Cardiac muscle cell (in vitro differentiated cells and primary cell): Measurements from ENCODE around the gene CCDC78. TPM values are rescaled to one million over a fixed set of nuclear protein-coding genes. Genes with fewer than 3 reads are reported as not detected.
A peak's percentile ranks its signal among the peaks of the same experiment; 100 is the strongest.

Source experiments
- DNase-seq, 2 donors: peaks; one replicate each; pipeline versions ENCODE4 v3.0.0 to v3.0.0-alpha.2; 2010 to 2017; ENCODE audit warnings: low read depth in 1 of 2, low spot score in 1 of 2
- H3K27ac ChIP-seq: fragments of 200-600 bp; sonication (generic); 2 replicates; pipeline ENCODE4 v1.5.1; 2016
- H3K27me3 ChIP-seq: fragments of 200-600 bp; sonication (generic); 2 replicates; pipeline ENCODE4 v1.6.0; 2016; ENCODE audit warnings: control low read depth
- H3K36me3 ChIP-seq: fragments of 200-600 bp; sonication (generic); 2 replicates; pipeline ENCODE4 v1.5.1; 2016; ENCODE audit warnings: control low read depth
- H3K4me1 ChIP-seq: fragments of 200-600 bp; sonication (generic); 2 replicates; pipeline ENCODE4 v1.8.1; 2017; ENCODE audit warnings: low read depth, mild to moderate bottlenecking, mixed run types
- H3K4me3 ChIP-seq: fragments of 200-600 bp; sonication (generic); 2 replicates; pipeline ENCODE4 v1.5.1; 2016; ENCODE audit warnings: mild to moderate bottlenecking
- H3K9me3 ChIP-seq: fragments of 200-600 bp; sonication (generic); 2 replicates; pipeline ENCODE4 v1.5.1; 2017; ENCODE audit warnings: low read depth, mild to moderate bottlenecking, control low read depth
- CTCF ChIP-seq: IDR thresholded peaks from 2 replicates; pipeline ENCODE4 v1.5.1; 2012; ENCODE audit warnings: low read depth, mild to moderate bottlenecking, low read length
- polyA plus RNA-seq: library from polyadenylated mRNA; unstranded; fragments of >200 nt; fragmentation: Nextera tagmentation; extraction: Ambion mirVana; gene quantifications from 2 replicates; pipeline ENCODE4 v1.2.1, GENCODE V29; 2016
- total RNA-seq: library from RNA; depleted of rRNA; stranded (reverse); fragments of >200 nt; gene quantifications from 2 replicates; pipeline ENCODE4 v1.2.3, GENCODE V29; 2016

Gene CCDC78
- total and polyA plus RNA-seq, 2 experiments from 2014 or later: 4.2 to 16.5 TPM

- H3K36me3 ChIP-seq: no peaks in the 10 kb centered on the region
- no peak overlapping the region for H3K4me3 ChIP-seq
- no peak for DNase-seq
- H3K9me3 ChIP-seq: no peaks in the 10 kb centered on the region
- no peak for TF ChIP-seq CTCF
- H3K4me1 ChIP-seq: no peaks in the 10 kb centered on the region
- no peaks in the 10 kb centered on the region for H3K27me3 ChIP-seq
- no peak overlapping the region for H3K27ac ChIP-seq
Observed at GRCh38 chr16:728890-729744, 2.9 kb upstream of the CCDC78 start.

GRCh38 chr16:728131-728889 lies 2.1 kb upstream of the CCDC78 start:
- peak; percentile 64 to 82 for DNase-seq
- no peak for TF ChIP-seq CTCF
- Histone ChIP-seq H3K9me3 (no peaks in the 10 kb centered on the region), H3K27me3 (no peaks in the 10 kb centered on the region), H3K27ac (no peak overlapping the region), H3K36me3 (no peaks in the 10 kb centered on the region), H3K4me1 (no peaks in the 10 kb centered on the region), H3K4me3 (peak overlapping the region; percentile 38)

GRCh38 chr16:727291-727977 lies 1.2 kb upstream of the CCDC78 start:
- H3K4me1 ChIP-seq: no peaks in the 10 kb centered on the region
- H3K9me3 ChIP-seq: no peaks in the 10 kb centered on the region
- no peaks in the 10 kb centered on the region for H3K27me3 ChIP-seq
- H3K36me3 ChIP-seq: no peaks in the 10 kb centered on the region
- H3K4me3 ChIP-seq: peak overlapping the region; percentile 38
- DNase-seq: peak in 1 of 2 donors; percentile 29
- no peak overlapping the region for H3K27ac ChIP-seq
- no peak for TF ChIP-seq CTCF

GRCh38 chr16:726188-726437 lies 130 bp downstream of the CCDC78 start:
- H3K27me3 ChIP-seq: no peaks in the 10 kb centered on the region
- H3K9me3 ChIP-seq: no peaks in the 10 kb centered on the region
- H3K27ac ChIP-seq: no peak overlapping the region
- no peak overlapping the region for H3K4me3 ChIP-seq
- peaks cover 4% of the 10 kb centered on the region for H3K4me1 ChIP-seq
- no peak for DNase-seq
- TF ChIP-seq CTCF: no peak
- no peaks in the 10 kb centered on the region for H3K36me3 ChIP-seq

- peaks cover 4% of the 10 kb centered on the region for H3K4me1 ChIP-seq
- TF ChIP-seq CTCF: no peak
- H3K27ac ChIP-seq: no peak overlapping the region
- no peak overlapping the region for H3K4me3 ChIP-seq
- H3K27me3 ChIP-seq: no peaks in the 10 kb centered on the region
- H3K9me3 ChIP-seq: no peaks in the 10 kb centered on the region
- no peak for DNase-seq
- H3K36me3 ChIP-seq: no peaks in the 10 kb centered on the region
Observed at GRCh38 chr16:725463-726187, 618 bp downstream of the CCDC78 start.
